A673 (cell line): ENCODE results near the gene ATP6V0D1.

Experiments
- EZH2 ChIP-seq: fragments of 200-600 bp; sonication (generic); IDR thresholded peaks from 2 replicates; pipeline ENCODE4 v1.6.1; 2017; ENCODE audit warnings: borderline replicate concordance, low read depth, mild to moderate bottlenecking, mixed read lengths, antibody characterized with exemption, low read length; ENCODE audit not compliant: poor library complexity, severe bottlenecking
- TF ChIP-seq, protein P1 (sequence below): fragments of 300-800, 200-600 bp; sonication (generic); conservative IDR thresholded peaks from 2 replicates; pipeline ENCODE4 v1.5.1; 2017; ENCODE audit warnings: low read depth, mild to moderate bottlenecking, antibody characterized with exemption, low read length, moderate library complexity, mixed read lengths

DNA sequence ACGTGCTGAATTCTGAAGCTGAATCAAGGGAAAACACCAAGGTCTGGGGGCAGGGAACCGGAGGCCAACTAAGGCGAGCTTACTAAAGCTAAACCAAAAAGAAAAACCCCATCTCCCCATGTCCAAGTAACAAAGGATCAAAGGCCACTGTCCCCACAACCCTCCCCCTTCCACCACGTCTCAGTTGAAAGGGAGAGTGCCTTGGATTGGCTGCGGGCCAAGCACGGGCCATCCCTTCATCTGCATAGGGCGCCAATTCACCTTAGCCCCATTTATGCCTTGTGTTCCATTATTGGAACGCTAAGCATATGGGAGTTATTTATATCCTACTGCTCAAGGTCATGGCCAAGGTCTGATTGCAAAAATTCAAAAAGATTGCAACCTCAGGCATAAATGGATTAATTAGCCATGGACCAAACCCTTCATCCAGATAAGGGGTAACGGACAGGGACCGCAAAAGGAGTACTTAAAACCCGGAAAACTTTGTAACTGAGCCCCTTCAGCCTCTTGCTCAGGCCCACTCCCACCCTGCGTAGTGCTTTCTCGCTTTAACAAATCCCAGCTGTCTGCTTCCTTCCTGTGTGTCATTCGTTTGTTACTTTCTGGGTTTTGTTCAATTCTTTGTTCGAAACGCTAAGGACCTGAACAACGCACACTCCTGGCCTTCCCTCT, 740 bp upstream of the ATP6V0D1 start:
- TF ChIP-seq, protein P1, sequence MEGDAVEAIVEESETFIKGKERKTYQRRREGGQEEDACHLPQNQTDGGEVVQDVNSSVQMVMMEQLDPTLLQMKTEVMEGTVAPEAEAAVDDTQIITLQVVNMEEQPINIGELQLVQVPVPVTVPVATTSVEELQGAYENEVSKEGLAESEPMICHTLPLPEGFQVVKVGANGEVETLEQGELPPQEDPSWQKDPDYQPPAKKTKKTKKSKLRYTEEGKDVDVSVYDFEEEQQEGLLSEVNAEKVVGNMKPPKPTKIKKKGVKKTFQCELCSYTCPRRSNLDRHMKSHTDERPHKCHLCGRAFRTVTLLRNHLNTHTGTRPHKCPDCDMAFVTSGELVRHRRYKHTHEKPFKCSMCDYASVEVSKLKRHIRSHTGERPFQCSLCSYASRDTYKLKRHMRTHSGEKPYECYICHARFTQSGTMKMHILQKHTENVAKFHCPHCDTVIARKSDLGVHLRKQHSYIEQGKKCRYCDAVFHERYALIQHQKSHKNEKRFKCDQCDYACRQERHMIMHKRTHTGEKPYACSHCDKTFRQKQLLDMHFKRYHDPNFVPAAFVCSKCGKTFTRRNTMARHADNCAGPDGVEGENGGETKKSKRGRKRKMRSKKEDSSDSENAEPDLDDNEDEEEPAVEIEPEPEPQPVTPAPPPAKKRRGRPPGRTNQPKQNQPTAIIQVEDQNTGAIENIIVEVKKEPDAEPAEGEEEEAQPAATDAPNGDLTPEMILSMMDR, result no peak
- TF ChIP-seq EZH2, result no peak
